GM13976 (cell line): ENCODE results near the gene CA5B.

Experiments used
- DNase-seq: peaks from one replicate; pipeline ENCODE4 v3.0.0; 2012; ENCODE audit warnings: low spot score
- in situ Hi-C: fragments of 300-500 bp; cut with MboI; formaldehyde crosslinking; loops from one replicate; pipeline ENCODE4 v1.12.0; 2022; ENCODE audit warnings: low sequenced_read_pairs, mixed read lengths, inconsistent platforms; ENCODE audit not compliant: unreplicated experiment
- TF ChIP-seq, protein P1 (sequence below): IDR thresholded peaks from 2 replicates; pipeline ENCODE4 v1.5.1; 2012; ENCODE audit warnings: borderline replicate concordance, mild to moderate bottlenecking; ENCODE audit not compliant: insufficient read depth; ENCODE audit errors: extremely low read depth, missing control alignments, control extremely low read depth

The CA5B gene

DNA sequence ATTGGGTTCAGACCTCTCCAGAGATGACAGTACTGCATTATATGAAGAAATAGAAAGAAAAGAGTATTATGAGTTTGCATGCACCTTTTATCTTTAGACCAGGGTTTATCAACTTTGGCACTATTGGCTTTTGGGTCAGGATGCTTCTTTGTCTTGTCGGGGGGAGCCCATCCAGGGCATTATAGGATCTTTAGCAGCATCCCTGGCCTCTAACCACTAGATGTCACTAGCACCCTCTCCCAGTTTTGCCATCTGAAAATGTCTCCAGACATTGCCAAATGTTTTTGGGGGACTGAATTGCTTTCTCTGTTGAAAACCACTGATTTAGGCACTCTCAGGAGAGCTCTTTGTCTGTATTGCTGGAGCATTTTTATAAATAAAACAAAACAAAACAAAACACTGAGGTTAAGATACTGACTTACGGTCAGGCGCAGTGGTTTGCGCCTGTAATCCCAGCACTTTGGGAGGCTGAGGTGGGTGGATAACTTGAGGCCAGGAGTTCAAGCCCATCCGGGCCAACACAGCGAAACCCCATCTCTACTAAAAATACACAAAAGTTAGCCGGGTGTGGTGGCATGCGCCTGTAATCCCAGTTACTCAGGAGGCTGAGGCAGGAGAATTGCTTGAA, 23.6 kb downstream of the CA5B start:
- TF ChIP-seq, protein P1, sequence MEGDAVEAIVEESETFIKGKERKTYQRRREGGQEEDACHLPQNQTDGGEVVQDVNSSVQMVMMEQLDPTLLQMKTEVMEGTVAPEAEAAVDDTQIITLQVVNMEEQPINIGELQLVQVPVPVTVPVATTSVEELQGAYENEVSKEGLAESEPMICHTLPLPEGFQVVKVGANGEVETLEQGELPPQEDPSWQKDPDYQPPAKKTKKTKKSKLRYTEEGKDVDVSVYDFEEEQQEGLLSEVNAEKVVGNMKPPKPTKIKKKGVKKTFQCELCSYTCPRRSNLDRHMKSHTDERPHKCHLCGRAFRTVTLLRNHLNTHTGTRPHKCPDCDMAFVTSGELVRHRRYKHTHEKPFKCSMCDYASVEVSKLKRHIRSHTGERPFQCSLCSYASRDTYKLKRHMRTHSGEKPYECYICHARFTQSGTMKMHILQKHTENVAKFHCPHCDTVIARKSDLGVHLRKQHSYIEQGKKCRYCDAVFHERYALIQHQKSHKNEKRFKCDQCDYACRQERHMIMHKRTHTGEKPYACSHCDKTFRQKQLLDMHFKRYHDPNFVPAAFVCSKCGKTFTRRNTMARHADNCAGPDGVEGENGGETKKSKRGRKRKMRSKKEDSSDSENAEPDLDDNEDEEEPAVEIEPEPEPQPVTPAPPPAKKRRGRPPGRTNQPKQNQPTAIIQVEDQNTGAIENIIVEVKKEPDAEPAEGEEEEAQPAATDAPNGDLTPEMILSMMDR = peak; percentile 62
- in situ Hi-C loops = loop anchor here (25.0 kb wide), 1 partner anchor 676 kb away; no protein-coding TSS in a partner anchor

DNA sequence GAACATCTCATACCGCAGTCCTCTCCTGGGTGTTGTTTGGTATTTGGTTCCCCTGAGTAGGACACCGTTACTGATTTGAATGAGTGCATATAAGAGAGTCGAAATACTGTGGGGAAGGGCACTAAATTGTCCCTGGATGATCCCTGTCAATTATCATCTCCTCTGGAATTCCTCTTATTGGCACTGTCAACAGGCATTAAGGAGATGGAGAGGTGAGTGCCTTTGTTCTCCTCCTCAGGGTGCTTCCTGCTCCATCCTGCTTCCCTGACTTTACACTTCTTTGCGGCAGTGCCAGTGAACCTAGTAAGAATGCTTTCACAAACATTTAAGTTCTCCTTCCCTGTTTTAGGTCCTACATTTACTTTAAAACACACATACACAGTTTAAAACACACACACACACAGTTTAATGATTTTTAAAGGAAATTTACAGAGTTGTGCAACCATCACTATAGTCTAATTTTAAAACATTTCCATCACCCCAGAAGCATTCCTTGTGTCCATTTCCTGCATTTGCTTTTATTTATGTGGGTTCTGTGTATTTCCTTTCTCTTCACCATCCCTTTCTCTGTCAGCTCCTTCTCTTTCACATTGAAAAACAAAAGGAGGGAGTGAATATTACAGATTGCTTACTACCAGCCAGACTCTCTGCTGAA, 31.4 kb downstream of the CA5B start:
- no peak for DNase-seq
- in situ Hi-C loops = loop anchor here (25.0 kb wide), 1 partner anchor 668 kb away; no protein-coding TSS in a partner anchor
- TF ChIP-seq, protein P1 = no peak

More for the DNA sequence above, 23.6 kb downstream of the CA5B start:
- peak; percentile 58 for DNase-seq

DNA sequence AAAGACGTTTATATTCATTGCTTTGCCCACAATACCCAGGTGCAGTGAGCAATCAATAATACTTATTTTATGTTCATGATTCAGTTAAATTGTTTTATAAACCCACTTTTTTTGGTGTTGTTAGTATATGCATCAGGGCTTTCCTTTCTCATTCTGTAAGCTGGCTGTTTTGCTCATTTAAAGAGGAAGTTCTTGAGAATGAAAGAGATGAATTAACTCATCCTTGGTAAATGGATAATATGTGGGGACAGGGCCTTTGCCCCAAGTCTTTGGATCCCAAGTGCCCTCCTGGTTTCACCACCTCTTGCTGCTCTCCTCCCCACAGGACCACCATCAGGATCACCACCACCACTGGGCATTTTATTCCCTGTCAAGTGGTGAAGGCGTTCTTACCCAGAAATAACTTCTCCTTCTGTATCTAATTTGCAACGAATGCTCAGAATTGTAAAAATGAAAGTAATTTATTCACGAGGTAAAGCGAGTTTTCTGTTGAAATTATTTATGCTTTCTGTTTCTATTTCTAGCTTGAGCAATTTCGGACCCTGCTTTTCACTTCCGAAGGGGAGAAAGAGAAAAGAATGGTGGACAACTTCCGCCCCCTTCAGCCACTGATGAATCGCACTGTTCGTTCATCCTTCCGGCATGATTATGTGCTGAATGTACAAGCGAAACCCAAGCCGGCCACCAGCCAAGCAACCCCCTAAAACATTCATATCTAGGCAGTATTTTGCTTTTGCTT, 44.1 kb downstream of the CA5B start:
- TF ChIP-seq, protein P1 = no peak
- in situ Hi-C loops = no loop called here
- peak; percentile 59 for DNase-seq

GRCh38 chrX:15785176-15785750, 47.2 kb downstream of the CA5B start:
- DNase-seq = no peak
- TF ChIP-seq, protein P1 = no peak
- in situ Hi-C loops = no loop called here

GRCh38 chrX:15786915-15787314, 48.8 kb downstream of the CA5B start:
- in situ Hi-C loops = no loop called here
- TF ChIP-seq, protein P1 = no peak
- DNase-seq = no peak
